Mucosa of stomach (tissue), 1 donor: ENCODE measurements around the gene U2SURP.
"Not testable (repeated sequence)": the region's sequence is repeated elsewhere in the genome, so short reads cannot be mapped to it uniquely, and the experiment has no call there.

ENCODE experiments used
- H3K27me3 ChIP-seq: one replicate; pipeline ENCODE4 v1.7.0; 2013; ENCODE audit warnings: mild to moderate bottlenecking, low read length; ENCODE audit not compliant: control insufficient read depth, insufficient read depth
- H3K36me3 ChIP-seq: one replicate; pipeline ENCODE4 v1.7.0; 2013; ENCODE audit warnings: low read length; ENCODE audit not compliant: control insufficient read depth, insufficient read depth
- H3K4me1 ChIP-seq: one replicate; pipeline ENCODE4 v1.7.0; 2013; ENCODE audit warnings: mild to moderate bottlenecking, low read length; ENCODE audit not compliant: control insufficient read depth, insufficient read depth
- H3K4me3 ChIP-seq: one replicate; pipeline ENCODE4 v1.7.0; 2013; ENCODE audit warnings: low read length
- H3K9ac ChIP-seq: one replicate; pipeline ENCODE4 v1.7.0; 2013; ENCODE audit warnings: mild to moderate bottlenecking, low read length, moderate library complexity
- H3K9me3 ChIP-seq: one replicate; pipeline ENCODE4 v1.7.0; 2013; ENCODE audit warnings: mild to moderate bottlenecking, low read length, moderate library complexity; ENCODE audit not compliant: control insufficient read depth
- donor health status: Pancreatic carcinoma.

Gene U2SURP

GRCh38 chr3:143067201-143067600 lies 65.8 kb downstream of the U2SURP start:
- no peak overlapping the region for H3K4me3 ChIP-seq
- H3K36me3 ChIP-seq, result no peaks in the 10 kb centered on the region
- no peaks in the 10 kb centered on the region for H3K9me3 ChIP-seq
- no peak overlapping the region for H3K9ac ChIP-seq
- no peaks in the 10 kb centered on the region for H3K4me1 ChIP-seq
- no peaks in the 10 kb centered on the region for H3K27me3 ChIP-seq

- Histone ChIP-seq H3K4me1 (no peaks in the 10 kb centered on the region), H3K9me3 (no peaks in the 10 kb centered on the region), H3K4me3 (no peak overlapping the region), H3K27me3 (no peaks in the 10 kb centered on the region), H3K36me3 (no peaks in the 10 kb centered on the region), H3K9ac (no peak overlapping the region)
Measured at GRCh38 chr3:143068059-143068458, 66.7 kb downstream of the U2SURP start.

GRCh38 chr3:143070977-143071551 lies 69.7 kb downstream of the U2SURP start:
- no peak overlapping the region for H3K4me3 ChIP-seq
- H3K9me3 ChIP-seq, result no peaks in the 10 kb centered on the region
- no peaks in the 10 kb centered on the region for H3K36me3 ChIP-seq
- no peak overlapping the region for H3K9ac ChIP-seq
- H3K27me3 ChIP-seq, result no peaks in the 10 kb centered on the region
- H3K4me1 ChIP-seq, result no peaks in the 10 kb centered on the region

DNA sequence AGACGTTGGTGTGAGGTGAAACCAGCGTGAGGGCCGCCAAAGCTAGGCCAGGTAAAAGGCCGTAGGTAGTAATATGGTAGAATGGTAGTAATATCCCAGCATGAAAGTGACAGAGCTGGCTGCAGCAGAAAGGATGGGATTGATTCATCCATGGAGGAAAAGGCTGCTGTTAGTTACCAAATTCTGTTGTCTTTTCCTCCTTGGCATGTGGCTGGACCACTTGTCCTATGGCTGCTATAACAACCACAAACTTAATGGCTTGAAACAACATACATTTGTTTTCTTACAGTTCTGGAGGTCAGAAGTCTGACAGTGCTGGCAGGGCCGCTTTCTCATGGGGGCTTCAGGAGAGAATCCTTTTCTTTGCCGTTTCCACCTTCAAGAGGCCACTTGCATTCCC lies 70.4 kb downstream of the U2SURP start:
- no peaks in the 10 kb centered on the region for H3K9me3 ChIP-seq
- H3K4me1 ChIP-seq, result no peaks in the 10 kb centered on the region
- H3K36me3 ChIP-seq, result no peaks in the 10 kb centered on the region
- no peak overlapping the region for H3K9ac ChIP-seq
- H3K27me3 ChIP-seq, result no peaks in the 10 kb centered on the region
- H3K4me3 ChIP-seq, result no peak overlapping the region

- H3K4me3 ChIP-seq, H3K9ac ChIP-seq, H3K4me1 ChIP-seq, H3K36me3 ChIP-seq, H3K9me3 ChIP-seq, H3K27me3 ChIP-seq: not testable (repeated sequence)
Measured at GRCh38 chr3:143072298-143073020, 71.1 kb downstream of the U2SURP start.

DNA sequence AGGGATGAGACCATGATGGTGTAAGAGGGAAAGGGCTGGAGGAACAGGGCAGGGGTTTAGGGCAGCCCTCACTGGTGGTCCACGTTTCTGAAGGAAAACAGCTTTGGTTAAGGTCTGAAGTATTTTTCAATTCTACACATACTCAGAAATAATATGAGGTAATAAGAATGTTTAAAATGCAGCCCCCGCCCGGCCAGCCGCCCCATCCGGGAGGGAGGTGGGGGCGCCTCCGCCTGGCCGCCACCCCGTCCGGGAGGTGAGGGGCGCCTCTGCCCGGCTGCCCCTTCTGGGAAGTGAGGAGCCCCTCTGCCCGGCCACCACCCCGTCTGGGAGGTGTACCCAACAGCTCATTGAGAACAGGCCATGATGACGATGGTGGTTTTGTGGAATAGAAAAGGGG lies 72.2 kb downstream of the U2SURP start:
- H3K4me1 ChIP-seq, H3K9ac ChIP-seq, H3K4me3 ChIP-seq, H3K9me3 ChIP-seq, H3K27me3 ChIP-seq, H3K36me3 ChIP-seq: not testable (repeated sequence)

DNA sequence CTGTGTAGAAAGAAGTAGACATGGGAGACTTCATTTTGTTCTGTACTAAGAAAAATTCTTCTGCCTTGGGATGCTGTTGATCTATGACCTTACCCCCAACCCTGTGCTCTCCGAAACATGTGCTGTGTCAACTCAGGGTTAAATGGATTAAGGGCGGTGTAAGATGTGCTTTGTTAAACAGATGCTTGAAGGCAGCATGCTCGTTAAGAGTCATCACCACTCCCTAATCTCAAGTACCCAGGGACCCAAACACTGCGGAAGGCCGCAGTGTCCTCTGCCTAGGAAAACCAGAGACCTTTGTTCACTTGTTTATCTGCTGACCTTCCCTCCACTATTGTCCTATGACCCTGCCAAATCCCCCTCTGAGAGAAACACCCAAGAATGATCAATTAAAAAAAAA lies 72.6 kb downstream of the U2SURP start:
- not testable (repeated sequence) for H3K4me1 ChIP-seq, H3K27me3 ChIP-seq, H3K4me3 ChIP-seq, H3K9me3 ChIP-seq, H3K36me3 ChIP-seq, H3K9ac ChIP-seq

GRCh38 chr3:143078883-143079282 lies 77.5 kb downstream of the U2SURP start:
- Histone ChIP-seq H3K9ac (no peak overlapping the region), H3K9me3 (no peaks in the 10 kb centered on the region), H3K4me1 (no peaks in the 10 kb centered on the region), H3K36me3 (no peaks in the 10 kb centered on the region), H3K4me3 (no peak overlapping the region), H3K27me3 (no peaks in the 10 kb centered on the region)

DNA sequence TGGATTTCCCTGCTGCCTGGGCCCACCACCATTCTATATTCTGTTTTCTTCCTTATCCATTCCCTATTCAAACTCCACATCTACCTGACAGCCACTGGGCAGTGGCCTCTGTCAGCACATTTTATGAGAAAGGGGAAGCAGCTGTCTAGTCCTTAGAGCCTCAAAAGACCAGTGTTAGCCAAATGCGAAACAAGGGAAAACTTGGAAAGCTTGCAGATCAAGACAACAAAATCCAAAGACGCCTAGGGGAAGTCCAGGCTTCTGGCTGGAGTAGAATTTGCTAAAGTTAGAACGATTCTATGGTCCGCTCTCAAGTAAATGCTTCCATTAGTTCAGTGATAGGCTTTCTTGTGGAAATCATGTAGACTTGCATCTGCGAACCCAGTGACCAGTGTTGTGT lies 78.8 kb downstream of the U2SURP start:
- H3K4me3 ChIP-seq, result no peak overlapping the region
- H3K9me3 ChIP-seq, result no peaks in the 10 kb centered on the region
- H3K36me3 ChIP-seq, result no peaks in the 10 kb centered on the region
- no peak overlapping the region for H3K9ac ChIP-seq
- no peaks in the 10 kb centered on the region for H3K27me3 ChIP-seq
- no peaks in the 10 kb centered on the region for H3K4me1 ChIP-seq

GRCh38 chr3:143081365-143081764 lies 80.0 kb downstream of the U2SURP start:
- H3K4me1 ChIP-seq, result no peaks in the 10 kb centered on the region
- H3K4me3 ChIP-seq, result no peak overlapping the region
- H3K9ac ChIP-seq, result no peak overlapping the region
- no peaks in the 10 kb centered on the region for H3K36me3 ChIP-seq
- no peaks in the 10 kb centered on the region for H3K9me3 ChIP-seq
- H3K27me3 ChIP-seq, result no peaks in the 10 kb centered on the region

GRCh38 chr3:143081844-143082778 lies 80.7 kb downstream of the U2SURP start:
- H3K36me3 ChIP-seq, result no peaks in the 10 kb centered on the region
- no peaks in the 10 kb centered on the region for H3K27me3 ChIP-seq
- no peaks in the 10 kb centered on the region for H3K4me1 ChIP-seq
- no peaks in the 10 kb centered on the region for H3K9me3 ChIP-seq
- no peak overlapping the region for H3K9ac ChIP-seq
- no peak overlapping the region for H3K4me3 ChIP-seq

DNA sequence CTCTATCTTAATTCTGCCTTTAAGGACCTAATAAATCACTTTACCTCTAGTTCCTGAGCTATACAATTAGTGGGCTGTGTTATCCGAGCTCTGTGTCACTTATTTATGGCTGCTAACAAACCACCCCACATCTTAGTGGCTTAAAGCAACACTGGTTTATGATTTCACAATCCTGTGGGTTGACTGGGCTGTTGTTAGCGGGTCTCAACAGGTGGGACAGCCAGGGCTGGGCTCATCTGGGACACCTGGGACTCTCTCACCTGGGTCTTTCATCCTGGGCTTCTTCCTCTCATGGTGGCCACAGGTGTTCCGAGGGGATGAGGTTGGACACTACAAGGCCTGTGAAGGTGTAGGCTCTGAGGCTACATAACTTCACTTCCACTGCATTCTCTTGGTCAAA lies 82.4 kb downstream of the U2SURP start:
- Histone ChIP-seq H3K36me3 (no peaks in the 10 kb centered on the region), H3K9me3 (no peaks in the 10 kb centered on the region), H3K4me3 (no peak overlapping the region), H3K9ac (no peak overlapping the region), H3K4me1 (no peaks in the 10 kb centered on the region), H3K27me3 (no peaks in the 10 kb centered on the region)
